Sigmoid colon (tissue), 4 donors: ENCODE results near the gene CRTAC1.

ENCODE experiments used
- EP300 ChIP-seq, 4 donors: sonication (generic); formaldehyde crosslinking; IDR thresholded peaks; one replicate each; pipeline ENCODE4 v1.6.1; 2017; ENCODE audit warnings: antibody characterized with exemption in 4 of 4
- POLR2A ChIP-seq, 2 donors: fragments of 450-650 bp; IDR thresholded peaks; one replicate each; pipeline ENCODE4 v1.6.1; 2016; ENCODE audit warnings: antibody characterized with exemption in 2 of 2, mild to moderate bottlenecking in 2 of 2, moderate library complexity in 2 of 2
- POLR2AphosphoS5 ChIP-seq, 4 donors: sonication (generic); formaldehyde crosslinking; IDR thresholded peaks; one replicate each; pipeline ENCODE4 v1.6.1; 2017; ENCODE audit warnings: antibody characterized with exemption in 4 of 4
- TF ChIP-seq, protein P1 (sequence below), 4 experiments: fragments of 450-650 bp in 3 of 4; fragments of 200-600 bp in 1 of 4; IDR thresholded peaks; one replicate each; pipeline ENCODE4 v1.5.1; 2016 to 2019; ENCODE audit warnings: antibody characterized with exemption in 4 of 4, mild to moderate bottlenecking in 3 of 4, moderate library complexity in 2 of 4

DNA sequence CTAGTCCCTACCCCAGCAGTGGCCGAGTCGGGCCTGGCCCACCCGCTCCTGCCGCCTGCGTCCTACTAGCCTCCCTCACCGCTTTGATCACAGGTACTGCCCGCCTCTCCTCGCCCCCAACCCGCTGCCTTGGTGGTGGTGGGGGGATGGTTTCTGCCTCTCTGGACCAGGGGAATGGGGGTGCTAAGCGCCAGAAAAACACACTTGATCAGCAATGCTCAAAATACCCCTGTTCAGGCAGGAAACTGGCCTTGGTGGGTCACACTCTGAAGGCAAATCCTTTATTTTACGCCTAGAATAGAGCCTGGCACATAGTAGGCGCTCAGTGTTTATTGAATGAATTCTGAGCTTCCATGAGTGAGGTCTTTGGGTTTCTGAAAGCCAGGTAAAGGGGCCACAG is 1.0 kb upstream of the CRTAC1 start:
- TF ChIP-seq POLR2A (IDR thresholded peaks at IDR 0.05) (no peak), EP300 (IDR thresholded peaks at IDR 0.05) (no peak), POLR2AphosphoS5 (IDR thresholded peaks at IDR 0.05) (no peak)
- TF ChIP-seq, protein P1, sequence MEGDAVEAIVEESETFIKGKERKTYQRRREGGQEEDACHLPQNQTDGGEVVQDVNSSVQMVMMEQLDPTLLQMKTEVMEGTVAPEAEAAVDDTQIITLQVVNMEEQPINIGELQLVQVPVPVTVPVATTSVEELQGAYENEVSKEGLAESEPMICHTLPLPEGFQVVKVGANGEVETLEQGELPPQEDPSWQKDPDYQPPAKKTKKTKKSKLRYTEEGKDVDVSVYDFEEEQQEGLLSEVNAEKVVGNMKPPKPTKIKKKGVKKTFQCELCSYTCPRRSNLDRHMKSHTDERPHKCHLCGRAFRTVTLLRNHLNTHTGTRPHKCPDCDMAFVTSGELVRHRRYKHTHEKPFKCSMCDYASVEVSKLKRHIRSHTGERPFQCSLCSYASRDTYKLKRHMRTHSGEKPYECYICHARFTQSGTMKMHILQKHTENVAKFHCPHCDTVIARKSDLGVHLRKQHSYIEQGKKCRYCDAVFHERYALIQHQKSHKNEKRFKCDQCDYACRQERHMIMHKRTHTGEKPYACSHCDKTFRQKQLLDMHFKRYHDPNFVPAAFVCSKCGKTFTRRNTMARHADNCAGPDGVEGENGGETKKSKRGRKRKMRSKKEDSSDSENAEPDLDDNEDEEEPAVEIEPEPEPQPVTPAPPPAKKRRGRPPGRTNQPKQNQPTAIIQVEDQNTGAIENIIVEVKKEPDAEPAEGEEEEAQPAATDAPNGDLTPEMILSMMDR (IDR thresholded peaks at IDR 0.05), result no peak
